ENCODE measurements around the gene GNAL. TPM values are rescaled to one million over a fixed set of nuclear protein-coding genes. Genes with fewer than 3 reads are reported as not detected.

The GNAL gene
- total RNA-seq, 1 experiment from 2014 or later, result 24.0 TPM

- Mint-ChIP-seq H3K9me3 (no peaks in the 10 kb centered on the region), H3K27me3 (ENCODE audit: low read depth) (no peaks in the 10 kb centered on the region), H3K36me3 (ENCODE audit: insufficient read depth in 1 of 3, low read depth in 3 of 3) (peaks cover 0 to 5% (median 3%) of the 10 kb centered on the region in 3 experiments; a peak in 2 of 7 replicates), H3K4me1 (peaks cover 32 to 34% of the 10 kb centered on the region in 2 experiments), H3K27ac (no peak overlapping the region; a peak in 1 of 7 replicates), H3K4me3 (no peak overlapping the region)
- Histone ChIP-seq H3K4me2 (ENCODE audit: insufficient read depth, insufficient read length, low read length) (no peak overlapping the region), H2BK120ac (ENCODE audit: low read depth, low read length, poor library complexity, severe bottlenecking) (no peak overlapping the region), H3K4ac (ENCODE audit: low read depth, low read length) (no peak overlapping the region), H3K23ac (ENCODE audit: insufficient read length, low read depth, low read length) (no peak overlapping the region), H2AK5ac (ENCODE audit: insufficient read length, low read length) (no peak overlapping the region), H3K79me2 (ENCODE audit: insufficient read depth, low read length) (no peaks in the 10 kb centered on the region), H3K23me2 (ENCODE audit: insufficient read length, low read depth, low read length, poor library complexity, severe bottlenecking) (no peaks in the 10 kb centered on the region), H3K14ac (ENCODE audit: insufficient read depth, low read length) (no peak overlapping the region), H3K9me3 (ENCODE audit: control insufficient read depth, low read depth, low read length) (no peaks in the 10 kb centered on the region), H2BK20ac (ENCODE audit: low read depth, low read length, poor library complexity, severe bottlenecking) (no peak overlapping the region), H3K79me1 (ENCODE audit: insufficient read depth, low read depth, low read length, poor library complexity, severe bottlenecking) (no peaks in the 10 kb centered on the region), H3K18ac (ENCODE audit: insufficient read length, low read depth, low read length) (no peak overlapping the region), H2BK12ac (ENCODE audit: insufficient read length, low read depth, low read length) (no peak overlapping the region), H3T11ph (ENCODE audit: low read length) (no peak overlapping the region), H4K91ac (ENCODE audit: insufficient read length, low read depth, low read length) (no peak overlapping the region), H4K8ac (replicated peaks; ENCODE audit: insufficient read length, low read depth, low read length) (no peak overlapping the region), H3K27me3 (ENCODE audit: insufficient read depth, low read length) (no peaks in the 10 kb centered on the region), H2BK5ac (ENCODE audit: insufficient read length, low read length) (no peak overlapping the region), H3K4me1 (ENCODE audit: insufficient read depth, low read length) (peaks cover 6% of the 10 kb centered on the region; the same call in 1 of the 2 replicates), H2BK15ac (ENCODE audit: low read depth, low read length) (no peak overlapping the region), H4K20me1 (ENCODE audit: control insufficient read depth, insufficient read depth, insufficient read length) (no peaks in the 10 kb centered on the region), H3K56ac (ENCODE audit: insufficient read length, low read depth, low read length) (no peak overlapping the region), H3K27ac (ENCODE audit: insufficient read length, low read depth, low read length) (no peak overlapping the region), H4K5ac (ENCODE audit: insufficient read length, low read depth, low read length) (no peak overlapping the region), H3K9ac (ENCODE audit: extremely low read depth, insufficient read length, low read length) (no peak overlapping the region), H2AFZ (ENCODE audit: low read length) (no peak overlapping the region)
- no peak for DNase-seq
- no peak for TF ChIP-seq CTCF (conservative IDR thresholded peaks at IDR 0.05)
- WGBS (ENCODE audit: extremely low coverage, insufficient read length, low lambda C conversion rate), result no CpG with 5 or more reads among the region's 6 CpGs
Measured at GRCh38 chr18:11767329-11767728, 78.3 kb downstream of the GNAL start.
